IMR-90 (cell line): ENCODE results near the gene SLC25A40. TPM values are rescaled to one million over a fixed set of nuclear protein-coding genes. Genes with fewer than 3 reads are reported as not detected.

Experiments used
- ATAC-seq: fragments of 200-7000 bp; cut with Tn5 transposase; 2 replicates; pipeline ENCODE4 v1.9.1; 2020; ENCODE audit warnings: low read depth, mild to moderate bottlenecking, moderate library complexity
- BruUV-seq: library from RNA; stranded (reverse); fragments of 400-500 nt; replicated peaks from 2 replicates; lab custom pipeline; 2021; lab: Mats Ljungman, UMichigan
- CTCF ChIA-PET: fragments of 300-600 bp; formaldehyde crosslinking; extraction: SDS; loops from one replicate; lab custom pipeline; 2021; ENCODE audit warnings: antibody characterized with exemption; lab: Yijun Ruan, JAX
- POLR2A ChIA-PET: fragments of 300-600 bp; sonication (Branson Sonifier 250); formaldehyde crosslinking; loops from one replicate; lab custom pipeline; 2022; ENCODE audit warnings: antibody characterized with exemption; ENCODE audit not compliant: unreplicated experiment; lab: Charles Lee
- DNase-seq: peaks from one replicate; pipeline ENCODE4 v3.0.0; 2013
- H2AFZ ChIP-seq: replicated peaks from 2 replicates; pipeline ENCODE3; 2013; ENCODE audit warnings: low read length, mild to moderate bottlenecking; ENCODE audit not compliant: poor library complexity
- H2AK5ac ChIP-seq: 2 replicates; pipeline ENCODE4 v1.6.1; 2013; ENCODE audit warnings: low read depth, low read length, inconsistent platforms
- H2AK9ac ChIP-seq: replicated peaks from 2 replicates; pipeline ENCODE3; 2013; ENCODE audit warnings: mild to moderate bottlenecking, low read depth, low read length, moderate library complexity; ENCODE audit not compliant: poor library complexity
- H2BK120ac ChIP-seq: 2 replicates; pipeline ENCODE4 v1.6.1; 2013; ENCODE audit warnings: low read depth, low read length, inconsistent platforms
- H2BK15ac ChIP-seq: 3 replicates; pipeline ENCODE4 v1.6.1; 2013; ENCODE audit warnings: low read depth, low read length, inconsistent platforms
- H2BK20ac ChIP-seq: 2 replicates; pipeline ENCODE4 v1.6.1; 2013; ENCODE audit warnings: low read depth, mild to moderate bottlenecking, inconsistent platforms, low read length, moderate library complexity
- H2BK5ac ChIP-seq: 2 replicates; pipeline ENCODE4 v1.6.1; 2013; ENCODE audit warnings: mild to moderate bottlenecking, low read depth, low read length, inconsistent platforms; ENCODE audit not compliant: poor library complexity, severe bottlenecking
- H3K14ac ChIP-seq: replicated peaks from 2 replicates; pipeline ENCODE4 v1.6.1; 2013; ENCODE audit warnings: low read depth, low read length, inconsistent platforms
- H3K18ac ChIP-seq: 2 replicates; pipeline ENCODE4 v1.6.1; 2013; ENCODE audit warnings: low read depth, low read length, control low read depth
- H3K23ac ChIP-seq: 2 replicates; pipeline ENCODE4 v1.6.1; 2013; ENCODE audit warnings: low read depth, low read length, inconsistent platforms
- H3K27ac ChIP-seq: 2 replicates; pipeline ENCODE4 v1.5.1; 2013; ENCODE audit warnings: mild to moderate bottlenecking, control low read depth, low read length; ENCODE audit not compliant: insufficient read depth
- H3K27me3 ChIP-seq: 2 replicates; pipeline ENCODE4 v1.6.1; 2013; ENCODE audit warnings: low read length; ENCODE audit not compliant: control insufficient read depth, insufficient read depth
- H3K36me3 ChIP-seq: 2 replicates; pipeline ENCODE4 v1.6.1; 2013; ENCODE audit warnings: low read length, mixed read lengths; ENCODE audit not compliant: control insufficient read depth, insufficient read depth
- H3K4ac ChIP-seq: 2 replicates; pipeline ENCODE4 v1.6.1; 2013; ENCODE audit warnings: low read depth, low read length, inconsistent platforms
- H3K4me1 ChIP-seq: 2 replicates; pipeline ENCODE4 v1.6.1; 2013; ENCODE audit warnings: low read length, mixed read lengths; ENCODE audit not compliant: control insufficient read depth, insufficient read depth
- H3K4me2 ChIP-seq: 2 replicates; pipeline ENCODE4 v1.6.1; 2013; ENCODE audit warnings: low read depth, mild to moderate bottlenecking, control low read depth, low read length, moderate library complexity
- H3K4me3 ChIP-seq: 2 replicates; pipeline ENCODE4 v1.5.1; 2013; ENCODE audit warnings: low read depth, mild to moderate bottlenecking, control low read depth, low read length, moderate library complexity; ENCODE audit not compliant: insufficient read depth
- H3K56ac ChIP-seq: 2 replicates; pipeline ENCODE4 v1.6.1; 2013; ENCODE audit warnings: low read length, inconsistent platforms; ENCODE audit not compliant: insufficient read depth; ENCODE audit errors: extremely low read depth
- H3K79me1 ChIP-seq, 2 experiments: 2 replicates each; pipeline ENCODE4 v1.6.1; 2013; ENCODE audit warnings: low read length in 2 of 2, inconsistent platforms in 1 of 2, low read depth in 1 of 2
- H3K9ac ChIP-seq: 2 replicates; pipeline ENCODE4 v1.6.1; 2013; ENCODE audit warnings: low read depth, low read length, control low read depth
- H3K9me1 ChIP-seq: 2 replicates; pipeline ENCODE4 v1.6.1; 2013; ENCODE audit warnings: low read length, inconsistent platforms; ENCODE audit not compliant: insufficient read depth
- H3K9me3 ChIP-seq: 2 replicates; pipeline ENCODE4 v1.6.1; 2013; ENCODE audit warnings: low read length; ENCODE audit not compliant: control insufficient read depth, insufficient read depth
- H4K20me1 ChIP-seq: 2 replicates; pipeline ENCODE4 v1.6.1; 2013; ENCODE audit warnings: low read length, inconsistent platforms; ENCODE audit not compliant: insufficient read depth
- H4K5ac ChIP-seq: 2 replicates; pipeline ENCODE4 v1.6.1; 2013; ENCODE audit warnings: mild to moderate bottlenecking, low read depth, low read length, control low read depth
- H4K8ac ChIP-seq, 2 experiments: 2 replicates each; pipeline ENCODE4 v1.6.1; 2013; ENCODE audit warnings: low read depth in 2 of 2, low read length in 2 of 2, control low read depth in 1 of 2, inconsistent platforms in 1 of 2
- H4K91ac ChIP-seq: 2 replicates; pipeline ENCODE4 v1.6.1; 2013; ENCODE audit warnings: low read depth, low read length, inconsistent platforms; ENCODE audit not compliant: insufficient read depth
- BHLHE40 ChIP-seq: fragments of 150-350 bp; IDR thresholded peaks from 2 replicates; pipeline ENCODE4 v1.6.1; 2016; ENCODE audit warnings: mild to moderate bottlenecking, low read depth, low read length
- CEBPB ChIP-seq: IDR thresholded peaks from 2 replicates; pipeline ENCODE4 v1.6.1; 2012; ENCODE audit warnings: low read depth, low read length, improper control_type of control experiment
- CHD1 ChIP-seq: IDR thresholded peaks from 2 replicates; pipeline ENCODE4 v1.6.1; 2012; ENCODE audit warnings: low read depth, low read length, improper control_type of control experiment
- CTCF ChIP-seq: conservative IDR thresholded peaks from 2 replicates; pipeline ENCODE4 v1.5.1; 2012; ENCODE audit warnings: mild to moderate bottlenecking, low read depth, low read length, improper control_type of control experiment
- ELK1 ChIP-seq: fragments of 150-350 bp; IDR thresholded peaks from 2 replicates; pipeline ENCODE4 v1.6.1; 2016; ENCODE audit warnings: low read depth, mild to moderate bottlenecking, low read length, moderate library complexity, borderline replicate concordance
- FOS ChIP-seq: fragments of 150-350 bp; IDR thresholded peaks from 2 replicates; pipeline ENCODE4 v1.6.1; 2016; ENCODE audit warnings: low read depth, low read length
- MAFK ChIP-seq: IDR thresholded peaks from 2 replicates; pipeline ENCODE4 v1.6.1; 2012; ENCODE audit warnings: low read depth, low read length, improper control_type of control experiment
- MAZ ChIP-seq: IDR thresholded peaks from 2 replicates; pipeline ENCODE4 v1.6.1; 2012; ENCODE audit warnings: low read depth, mild to moderate bottlenecking, low read length, improper control_type of control experiment, moderate library complexity, borderline replicate concordance
- MXI1 ChIP-seq: IDR thresholded peaks from 2 replicates; pipeline ENCODE4 v1.6.1; 2012; ENCODE audit warnings: low read depth, mild to moderate bottlenecking, low read length, moderate library complexity, borderline replicate concordance
- NFE2L2 ChIP-seq: fragments of 150-350 bp; IDR thresholded peaks from 2 replicates; pipeline ENCODE4 v1.6.1; 2016; ENCODE audit warnings: low read depth, mild to moderate bottlenecking, low read length
- POLR2A ChIP-seq: IDR thresholded peaks from 2 replicates; pipeline ENCODE4 v1.6.1; 2012; ENCODE audit warnings: mild to moderate bottlenecking, low read depth, low read length
- RAD21 ChIP-seq: IDR thresholded peaks from 2 replicates; pipeline ENCODE4 v1.6.1; 2012; ENCODE audit warnings: low read length, improper control_type of control experiment
- RCOR1 ChIP-seq: IDR thresholded peaks from 2 replicates; pipeline ENCODE4 v1.6.1; 2012; ENCODE audit warnings: mild to moderate bottlenecking, low read length, improper control_type of control experiment; ENCODE audit not compliant: insufficient replicate concordance
- RFX5 ChIP-seq: IDR thresholded peaks from 2 replicates; pipeline ENCODE4 v1.8.0; 2012; ENCODE audit warnings: low read depth, mild to moderate bottlenecking, low read length, moderate library complexity
- SMC3 ChIP-seq: fragments of 150-350 bp; IDR thresholded peaks from 2 replicates; pipeline ENCODE4 v1.6.1; 2016; ENCODE audit warnings: low read depth, mild to moderate bottlenecking, antibody characterized with exemption, low read length, moderate library complexity
- USF2 ChIP-seq: fragments of 150-350 bp; IDR thresholded peaks from 2 replicates; pipeline ENCODE4 v1.6.1; 2017; ENCODE audit warnings: mild to moderate bottlenecking, antibody characterized with exemption, low read length, low read depth
- dilution Hi-C: fragments of 300-500 bp; cut with HindIII; formaldehyde crosslinking; loops from one replicate; pipeline ENCODE4 v1.14.3; 2018; ENCODE audit warnings: low sequenced_read_pairs; ENCODE audit not compliant: unreplicated experiment
- in situ Hi-C: fragments of 300-500 bp; cut with MboI; formaldehyde crosslinking; loops from 3 replicates; pipeline ENCODE4 v1.14.3; 2019; ENCODE audit warnings: low sequenced_read_pairs, inconsistent platforms, mixed read lengths
- intact Hi-C: fragments of 100-400 bp; cut with micrococcal nuclease; formaldehyde crosslinking; loops from 2 replicates; pipeline ENCODE4 v1.10.0; 2022
- polyA plus RNA-seq, 3 experiments: library from polyadenylated mRNA; depleted of rRNA; stranded (reverse); fragments of >200 nt; gene quantifications; 2 replicates each; pipeline ENCODE4 v1.2.3, GENCODE V29; 2012; ENCODE audit warnings: low replicate concordance in 1 of 3
- total RNA-seq: library from RNA; depleted of rRNA; stranded (reverse); fragments of >200 nt; gene quantifications from 2 replicates; pipeline ENCODE4 v1.2.3, GENCODE V29; 2012

Gene SLC25A40
- total and polyA plus RNA-seq, 2 of the 4 experiments (the other 2 are of a cell fraction), result 4.7 to 6.1 TPM

GRCh38 chr7:87806150-87806549 lies 70.0 kb downstream of the SLC25A40 start:
- H2AK5ac ChIP-seq, result no peak overlapping the region
- no peaks in the 10 kb centered on the region for H3K4me1 ChIP-seq
- DNase-seq (no peak), ATAC-seq (no peak)
- no peak overlapping the region for H3K4ac ChIP-seq
- no peaks in the 10 kb centered on the region for H3K36me3 ChIP-seq
- no peaks in the 10 kb centered on the region for H3K27me3 ChIP-seq
- no peak overlapping the region for H2BK15ac ChIP-seq
- no peak overlapping the region for H3K14ac ChIP-seq
- no peak overlapping the region for H4K5ac ChIP-seq
- H3K9me3 ChIP-seq, result no peaks in the 10 kb centered on the region
- CTCF ChIA-PET, result no interaction called here
- no peak overlapping the region for H3K23ac ChIP-seq
- H2AFZ ChIP-seq, result no peak overlapping the region
- H3K4me3 ChIP-seq, result no peak overlapping the region
- no peak overlapping the region for H3K9ac ChIP-seq
- in situ Hi-C loops, result no loop called here
- POLR2A ChIA-PET, result no interaction called here
- H3K79me1 ChIP-seq, result no peaks in the 10 kb centered on the region
- no peak overlapping the region for H3K4me2 ChIP-seq
- dilution Hi-C loops, result no loop called here
- no peak overlapping the region for H2AK9ac ChIP-seq
- H2BK5ac ChIP-seq, result no peak overlapping the region
- intact Hi-C loops, result no loop called here
- H4K20me1 ChIP-seq, result no peaks in the 10 kb centered on the region
- no TSS peak for BruUV-seq
- no peak overlapping the region for H2BK120ac ChIP-seq
- no peaks in the 10 kb centered on the region for H3K9me1 ChIP-seq
- H4K91ac ChIP-seq, result no peak overlapping the region
- H3K56ac ChIP-seq, result no peak overlapping the region
- no peak overlapping the region for H3K27ac ChIP-seq
- H2BK20ac ChIP-seq, result no peak overlapping the region
- no peak overlapping the region for H4K8ac ChIP-seq
- no peak overlapping the region for H3K18ac ChIP-seq
- TF ChIP-seq CEBPB, result no peak
- no peak for TF ChIP-seq MXI1
- no peak for TF ChIP-seq FOS
- TF ChIP-seq SMC3, result no peak
- no peak for TF ChIP-seq NFE2L2
- TF ChIP-seq RFX5, result no peak
- TF ChIP-seq POLR2A, result no peak
- TF ChIP-seq CTCF, result no peak
- no peak for TF ChIP-seq RCOR1
- TF ChIP-seq ELK1, result no peak
- no peak for TF ChIP-seq USF2
- TF ChIP-seq MAZ, result no peak
- TF ChIP-seq MAFK, result no peak
- TF ChIP-seq RAD21, result no peak
- no peak for TF ChIP-seq CHD1
- TF ChIP-seq BHLHE40, result no peak
